Stimulated activated CD4-positive, alpha-beta T cell treated with anti-CD3 and anti-CD28 coated beads, TNF-alpha, amount 100 ng/mL, for 48 hours (primary cell): Measurements from ENCODE around the gene MPPED1.

Experiments
- DNase-seq, 3 donors: peaks; one replicate each; pipeline ENCODE4 v3.0.0-alpha.2; 2020; ENCODE audit warnings: low read depth in 3 of 3

Gene MPPED1

DNA sequence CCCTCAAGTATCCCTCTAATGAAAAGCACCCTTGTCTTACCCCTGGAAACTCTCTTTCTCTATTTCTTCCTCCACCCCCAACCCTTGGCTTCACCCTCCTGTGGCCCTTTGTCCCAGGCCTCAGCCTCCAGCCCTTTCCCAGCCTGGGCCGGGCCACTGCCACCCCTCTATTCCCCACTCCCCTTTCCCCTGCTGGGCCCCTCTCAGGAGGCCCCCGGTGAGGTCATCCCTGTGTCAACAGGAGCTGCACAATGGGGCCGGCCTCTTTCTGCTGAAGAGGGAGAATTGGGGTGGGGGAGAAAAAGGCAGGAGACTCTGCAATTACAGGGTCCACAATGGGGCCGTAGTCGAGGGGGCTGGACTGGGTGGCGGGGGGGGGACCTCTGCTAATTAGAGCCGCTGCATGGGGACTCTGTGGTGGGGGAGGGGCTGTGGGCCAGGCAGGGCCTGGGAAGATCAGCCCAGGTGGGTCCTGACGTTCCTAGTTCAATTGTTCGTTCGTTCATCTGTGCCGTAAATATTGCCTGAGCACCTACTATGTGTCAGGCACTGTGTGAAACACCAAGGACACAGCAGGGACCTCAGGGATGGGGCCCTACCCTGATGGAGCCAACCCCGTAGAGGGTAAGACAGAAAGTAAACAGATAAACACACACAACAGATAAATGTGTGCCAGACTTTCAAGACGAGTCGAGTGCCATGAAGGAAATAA, 18.5 kb upstream of the MPPED1 start:
- DNase-seq = no peak

GRCh38 chr22:43393844-43394474, 17.9 kb upstream of the MPPED1 start:
- DNase-seq = no peak

DNA sequence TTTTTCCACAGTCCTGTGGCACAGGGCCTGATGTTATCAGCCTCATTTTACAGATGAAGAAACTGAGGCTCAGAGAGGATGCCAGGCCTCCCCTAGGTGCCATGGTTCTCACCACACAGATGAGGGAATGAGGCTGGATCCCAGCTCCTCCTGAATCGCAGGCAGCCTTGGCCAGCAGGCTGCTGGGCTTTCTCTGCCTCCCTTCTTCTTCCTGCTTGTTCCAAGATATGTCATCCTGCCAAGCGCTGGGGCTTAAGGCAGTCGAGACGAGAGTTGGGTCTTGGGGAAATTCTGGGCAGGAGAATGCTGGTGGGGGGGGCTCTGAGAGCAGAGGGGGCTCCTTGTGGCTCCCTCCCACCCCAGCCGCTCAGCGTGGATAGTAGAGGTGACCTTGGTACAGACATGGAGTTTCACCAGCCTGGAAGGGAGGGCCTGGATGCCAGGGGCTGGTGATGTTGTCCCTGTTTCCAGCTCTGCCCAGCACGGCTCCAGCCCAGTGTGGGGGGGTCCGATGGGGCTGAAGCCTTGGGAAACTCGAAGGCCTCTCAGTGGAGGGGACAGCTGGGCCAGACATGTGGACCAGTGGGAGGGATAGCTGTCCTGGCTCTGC, 16.6 kb upstream of the MPPED1 start:
- DNase-seq = no peak

DNA sequence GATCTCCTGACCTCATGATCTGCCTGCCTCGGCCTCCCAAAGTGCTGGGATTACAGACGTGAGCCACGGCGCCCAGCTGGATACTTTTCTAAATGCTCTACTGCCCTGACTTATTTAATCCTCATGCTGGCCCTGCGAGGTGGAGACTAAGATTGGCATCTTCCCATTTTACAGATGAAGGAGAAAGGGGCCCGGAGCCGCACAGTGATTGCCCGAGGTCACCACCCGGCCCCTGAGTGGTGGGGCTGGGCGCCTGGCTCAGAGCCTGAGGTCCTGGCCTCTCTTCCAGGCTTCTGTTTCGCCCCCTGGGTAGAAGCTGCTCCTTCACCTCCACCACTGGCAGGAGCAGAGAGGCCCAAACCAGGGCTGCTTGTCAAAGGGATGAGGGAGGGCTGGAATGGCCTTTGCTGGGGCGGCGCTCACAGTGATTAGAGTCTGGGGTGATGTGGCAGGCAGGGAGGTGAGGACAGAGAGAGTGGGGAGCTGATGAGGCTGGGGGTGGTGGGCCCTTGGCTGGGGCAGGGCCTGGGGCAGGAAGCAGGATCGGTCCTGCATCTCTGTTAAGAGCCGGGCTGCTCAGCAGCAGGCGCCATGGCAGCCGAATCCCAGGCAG, 15.4 kb upstream of the MPPED1 start:
- no peak for DNase-seq

DNA sequence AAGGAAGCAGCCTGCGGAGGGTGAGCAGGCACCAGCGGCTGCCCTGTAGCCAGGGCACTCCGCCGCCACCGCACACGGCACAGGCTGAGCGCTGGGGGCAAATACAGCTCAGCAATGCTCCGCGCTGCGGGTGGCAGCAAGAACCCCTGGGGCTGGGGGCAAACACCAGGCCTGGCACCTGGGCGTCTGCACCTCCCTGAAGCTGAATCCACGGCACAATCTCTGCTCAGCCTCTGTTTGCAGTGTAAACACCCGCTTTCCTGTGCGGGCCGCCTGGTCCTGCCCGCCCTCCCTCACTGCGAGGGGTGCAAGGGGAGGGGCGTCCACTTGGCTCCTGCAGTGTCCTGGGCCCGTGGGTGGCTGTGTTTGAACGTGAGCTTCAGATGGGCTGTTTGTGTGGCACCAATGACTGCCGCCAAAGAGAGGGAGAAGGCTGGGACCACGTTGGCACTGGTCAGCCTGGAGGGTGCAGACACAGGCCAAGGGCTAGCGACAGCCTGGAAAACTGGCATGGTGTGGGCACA, 14.8 kb upstream of the MPPED1 start:
- DNase-seq = no peak

GRCh38 chr22:43397766-43398165, 14.0 kb upstream of the MPPED1 start:
- no peak for DNase-seq

GRCh38 chr22:43398246-43398645, 13.6 kb upstream of the MPPED1 start:
- DNase-seq = no peak

DNA sequence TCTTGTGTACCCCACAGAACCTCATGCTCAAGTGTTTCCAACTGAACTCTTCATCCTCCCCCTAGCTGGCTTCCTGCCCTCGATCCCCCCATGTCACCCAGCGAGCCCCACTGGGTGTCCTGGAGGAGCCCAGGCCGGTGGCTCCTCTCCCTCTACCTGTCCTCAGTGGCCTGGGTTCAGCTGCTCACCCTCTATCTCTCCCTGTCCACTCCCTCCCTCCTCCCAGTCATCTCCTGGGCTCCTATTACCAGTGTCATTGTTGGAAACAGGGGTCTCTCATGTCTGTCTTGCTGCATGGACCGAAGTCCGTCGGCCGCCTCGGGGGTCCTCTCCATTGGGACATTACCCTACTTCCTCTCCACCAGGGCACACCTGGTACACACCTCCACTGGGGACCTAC, 12.9 kb upstream of the MPPED1 start:
- no peak for DNase-seq

GRCh38 chr22:43399338-43399979, 12.4 kb upstream of the MPPED1 start:
- DNase-seq = no peak

DNA sequence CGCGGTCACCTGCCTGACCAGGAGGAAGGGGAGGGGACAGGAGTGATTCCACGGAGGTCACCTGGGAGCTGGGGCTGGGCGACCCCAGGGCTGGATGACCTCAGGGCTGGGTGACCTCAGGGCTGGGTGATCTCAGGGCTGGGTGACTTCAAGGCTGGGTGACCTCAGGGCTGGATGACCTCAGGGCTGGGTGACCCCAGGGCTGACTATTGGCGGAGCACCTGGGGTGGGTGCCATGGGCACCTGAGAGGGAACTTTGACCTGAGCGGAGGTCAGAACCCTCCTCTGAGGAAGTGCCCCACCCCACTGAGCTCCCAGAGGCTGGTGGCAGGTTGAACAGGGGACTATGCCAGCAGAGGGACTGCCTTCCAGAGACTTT, 11.8 kb upstream of the MPPED1 start:
- DNase-seq = no peak

- DNase-seq = no peak
These were observed 11.4 kb upstream of the MPPED1 start for GRCh38 chr22:43400449-43400848.

- DNase-seq = no peak
These were observed 10.6 kb upstream of the MPPED1 start for GRCh38 chr22:43401233-43401632.

GRCh38 chr22:43401661-43402060, 10.2 kb upstream of the MPPED1 start:
- DNase-seq = no peak

DNA sequence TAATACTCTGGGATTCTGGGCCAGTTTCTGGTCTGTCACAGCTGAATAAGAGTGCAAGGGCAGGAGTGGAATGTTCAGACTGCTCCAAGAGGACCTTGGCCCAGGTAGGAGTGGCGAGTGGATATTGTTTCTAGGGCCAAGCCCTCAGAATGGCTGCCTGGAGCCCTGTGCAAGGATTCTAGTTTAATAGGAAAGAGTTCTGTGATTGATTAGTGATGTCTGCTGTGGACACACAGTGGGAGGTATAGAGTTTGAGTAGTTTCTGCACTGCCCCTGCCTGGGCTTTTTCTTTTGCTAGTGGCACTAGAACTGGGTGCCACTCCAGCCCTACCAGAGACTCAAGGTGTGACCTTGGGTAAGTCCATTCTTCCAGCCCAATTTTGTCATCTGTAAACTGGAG, 9.7 kb upstream of the MPPED1 start:
- no peak for DNase-seq

GRCh38 chr22:43404673-43405385, 7.0 kb upstream of the MPPED1 start:
- no peak for DNase-seq

DNA sequence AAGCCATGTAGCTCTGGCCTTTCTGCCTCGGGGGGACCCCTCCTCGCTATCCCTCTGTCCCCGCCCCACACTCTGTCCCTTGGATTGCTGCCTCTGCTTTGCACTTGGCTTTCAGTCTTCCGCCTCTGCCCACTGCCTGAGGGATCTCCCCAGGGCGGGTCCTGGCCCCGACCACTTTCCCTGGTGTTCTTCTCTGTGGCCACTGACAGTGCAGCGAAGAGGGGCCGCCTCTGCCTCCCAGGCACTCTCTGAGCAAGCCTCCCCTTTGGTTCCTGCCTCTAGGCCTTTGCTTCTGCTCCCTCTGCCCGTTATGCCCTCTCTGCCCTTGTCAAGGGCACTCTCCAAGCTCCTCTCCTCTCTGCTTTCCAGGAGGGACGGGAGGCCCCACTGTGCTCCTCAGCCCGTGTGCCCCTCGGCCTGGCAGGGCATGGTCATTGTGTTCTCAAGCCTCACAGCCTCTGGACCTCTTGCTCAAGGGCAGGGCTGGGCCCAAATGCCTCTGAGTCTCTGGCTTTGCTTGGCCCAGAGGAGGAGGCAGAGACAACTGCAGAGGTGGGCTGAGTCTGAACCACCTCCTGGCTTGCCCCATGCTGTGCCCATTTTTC, 5.5 kb upstream of the MPPED1 start:
- no peak for DNase-seq

DNA sequence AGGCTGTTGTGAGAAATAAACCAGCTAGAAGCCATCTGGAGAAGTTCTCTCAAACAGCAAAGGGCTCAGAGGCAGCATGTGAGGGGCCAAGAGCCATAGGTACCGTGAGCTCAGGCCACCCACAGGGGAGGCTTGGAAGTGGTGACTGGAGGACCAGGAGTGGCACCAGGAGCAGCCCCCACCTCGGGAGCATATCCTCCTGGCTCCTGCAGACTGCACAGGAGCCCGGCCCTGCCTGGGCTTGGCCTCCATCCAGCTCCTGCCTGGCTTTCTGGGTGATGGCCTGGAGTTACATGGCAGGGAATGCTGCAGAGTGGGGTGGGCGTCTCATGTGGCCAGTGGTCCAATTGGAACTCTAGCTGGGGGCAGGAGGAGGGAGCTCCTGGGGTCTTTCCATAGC, 4.2 kb upstream of the MPPED1 start:
- DNase-seq = no peak

- no peak for DNase-seq
These were observed 3.8 kb upstream of the MPPED1 start for GRCh38 chr22:43408009-43408408.

DNA sequence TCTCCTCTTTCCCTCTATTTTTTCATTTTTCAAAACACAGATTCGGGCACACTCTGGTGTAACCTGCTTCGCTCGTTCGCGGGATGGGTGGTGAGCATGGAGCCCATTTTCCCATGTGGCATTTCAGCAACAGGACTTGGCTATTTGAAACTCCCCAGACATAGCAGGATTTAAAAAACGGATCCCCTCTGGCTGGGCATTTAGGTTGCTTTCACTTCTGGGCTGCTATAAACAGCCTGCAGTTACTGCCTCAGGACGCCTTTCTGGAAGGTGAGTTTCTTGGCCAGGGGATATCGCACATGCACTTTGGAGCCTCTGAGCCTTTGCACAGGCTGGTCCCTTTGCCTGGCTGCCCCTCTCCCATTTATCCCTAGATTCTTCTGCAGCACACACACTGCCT, 2.8 kb upstream of the MPPED1 start:
- no peak for DNase-seq

- no peak for DNase-seq
These were observed 2.0 kb upstream of the MPPED1 start for GRCh38 chr22:43409800-43410199.
